Vagina (tissue), 2 donors: ENCODE measurements around the gene ATP5MG. TPM values are rescaled to one million over a fixed set of nuclear protein-coding genes. Genes with fewer than 3 reads are reported as not detected.
A peak's percentile ranks its signal among the peaks of the same experiment; 100 is the strongest.
"Not testable (repeated sequence)": the region's sequence is repeated elsewhere in the genome, so short reads cannot be mapped to it uniquely, and the experiment has no call there.

Experiments
- DNase-seq, 2 donors: peaks; one replicate each; pipeline ENCODE4 v3.0.0-alpha.2; 2017; ENCODE audit errors: extremely low spot score in 2 of 2
- H3K27ac ChIP-seq: fragments of 200-600 bp; sonication (generic); one replicate; pipeline ENCODE4 v1.5.1; 2019
- H3K27me3 ChIP-seq: fragments of 200-600 bp; sonication (generic); one replicate; pipeline ENCODE4 v1.5.1; 2019
- H3K36me3 ChIP-seq, 2 donors: fragments of 200-600 bp; sonication (generic); one replicate each; pipeline ENCODE4 v1.5.1; 2017 to 2019
- H3K4me1 ChIP-seq: fragments of 200-600 bp; sonication (generic); one replicate; pipeline ENCODE4 v1.5.1; 2019
- H3K4me3 ChIP-seq, 2 donors: fragments of 200-600 bp; sonication (generic); 1 replicate in 1 of 2; 2 replicates in 1 of 2; pipeline ENCODE4 v1.5.1; 2016 to 2019
- H3K9me3 ChIP-seq: fragments of 200-600 bp; sonication (generic); one replicate; pipeline ENCODE4 v1.5.1; 2019
- POLR2A ChIP-seq, 2 donors: fragments of 450-650 bp; IDR thresholded peaks; one replicate each; pipeline ENCODE4 v1.6.1; 2017; ENCODE audit warnings: antibody characterized with exemption in 2 of 2, mild to moderate bottlenecking in 2 of 2, moderate library complexity in 2 of 2
- POLR2AphosphoS5 ChIP-seq, 2 donors: sonication (generic); formaldehyde crosslinking; IDR thresholded peaks; one replicate each; pipeline ENCODE4 v1.9.0; 2017; ENCODE audit warnings: antibody characterized with exemption in 2 of 2, mild to moderate bottlenecking in 2 of 2, low read depth in 1 of 2; ENCODE audit not compliant: insufficient read depth in 1 of 2
- intact Hi-C: fragments of 100-400 bp; cut with DNase I; formaldehyde crosslinking; loops from one replicate; pipeline ENCODE4 v1.15.1; 2023
- total RNA-seq: library from RNA; depleted of rRNA; stranded (reverse); fragments of >200 nt; gene quantifications from one replicate; pipeline ENCODE4 v1.2.3, GENCODE V29; 2016
- TF ChIP-seq, protein P1 (sequence below), 3 experiments: fragments of 450-650 bp in 2 of 3; fragments of 200-600 bp in 1 of 3; sonication (generic) in 1 of 3; IDR thresholded peaks; one replicate each; pipeline ENCODE4 v1.5.1; 2017 to 2019; ENCODE audit warnings: antibody characterized with exemption in 3 of 3, mild to moderate bottlenecking in 2 of 3, moderate library complexity in 2 of 3

Gene ATP5MG
- total RNA-seq, 1 donor from 2014 or later: 169 TPM

DNA sequence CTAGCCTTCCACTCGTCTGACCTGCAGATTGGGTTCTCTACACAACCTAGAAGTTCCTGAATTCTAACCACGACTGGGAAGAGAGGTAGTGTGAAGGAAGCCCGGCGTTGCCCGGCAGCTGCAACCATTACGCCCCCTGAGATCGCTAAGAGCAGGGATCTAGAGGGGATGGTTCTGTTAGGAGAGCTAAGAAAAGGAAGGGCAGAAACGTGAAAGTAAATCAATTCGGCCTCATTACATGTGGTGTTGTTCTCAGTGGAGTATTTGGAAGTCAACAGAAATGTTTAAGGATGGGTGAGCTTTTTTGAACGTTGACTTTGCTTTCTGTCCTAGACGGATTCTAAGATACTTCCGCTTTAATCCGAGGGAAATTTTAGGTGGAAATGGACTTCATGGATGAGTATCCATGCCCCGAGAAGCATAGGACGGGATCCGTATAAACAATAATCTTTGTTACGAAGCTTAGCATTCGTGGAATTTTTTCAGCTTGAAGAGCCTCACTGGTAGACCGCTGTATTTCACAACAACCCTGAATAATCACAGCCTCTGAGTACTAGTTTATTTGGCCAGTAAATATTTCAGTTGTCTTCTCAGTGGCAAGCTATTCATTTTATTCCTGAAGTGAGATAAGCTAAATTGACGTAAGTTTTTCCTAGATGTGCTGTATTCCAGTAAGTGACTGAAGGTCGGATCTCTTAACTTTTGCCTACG, 629 bp downstream of the ATP5MG start:
- intact Hi-C loops: loop anchor here (5.0 kb wide), 1 partner anchor 85 kb away; no protein-coding TSS in a partner anchor
- peaks cover 50% of the 10 kb centered on the region for H3K4me1 ChIP-seq
- no peaks in the 10 kb centered on the region for H3K9me3 ChIP-seq
- DNase-seq: no peak
- H3K27me3 ChIP-seq: no peaks in the 10 kb centered on the region
- TF ChIP-seq, protein P1, sequence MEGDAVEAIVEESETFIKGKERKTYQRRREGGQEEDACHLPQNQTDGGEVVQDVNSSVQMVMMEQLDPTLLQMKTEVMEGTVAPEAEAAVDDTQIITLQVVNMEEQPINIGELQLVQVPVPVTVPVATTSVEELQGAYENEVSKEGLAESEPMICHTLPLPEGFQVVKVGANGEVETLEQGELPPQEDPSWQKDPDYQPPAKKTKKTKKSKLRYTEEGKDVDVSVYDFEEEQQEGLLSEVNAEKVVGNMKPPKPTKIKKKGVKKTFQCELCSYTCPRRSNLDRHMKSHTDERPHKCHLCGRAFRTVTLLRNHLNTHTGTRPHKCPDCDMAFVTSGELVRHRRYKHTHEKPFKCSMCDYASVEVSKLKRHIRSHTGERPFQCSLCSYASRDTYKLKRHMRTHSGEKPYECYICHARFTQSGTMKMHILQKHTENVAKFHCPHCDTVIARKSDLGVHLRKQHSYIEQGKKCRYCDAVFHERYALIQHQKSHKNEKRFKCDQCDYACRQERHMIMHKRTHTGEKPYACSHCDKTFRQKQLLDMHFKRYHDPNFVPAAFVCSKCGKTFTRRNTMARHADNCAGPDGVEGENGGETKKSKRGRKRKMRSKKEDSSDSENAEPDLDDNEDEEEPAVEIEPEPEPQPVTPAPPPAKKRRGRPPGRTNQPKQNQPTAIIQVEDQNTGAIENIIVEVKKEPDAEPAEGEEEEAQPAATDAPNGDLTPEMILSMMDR (IDR thresholded peaks at IDR 0.05): no peak
- TF ChIP-seq POLR2AphosphoS5 (IDR thresholded peaks at IDR 0.05; ENCODE audit: insufficient read depth in 1 of 2, low read depth in 1 of 2): no peak
- TF ChIP-seq POLR2A (IDR thresholded peaks at IDR 0.05): no peak
- H3K27ac ChIP-seq: peak overlapping the region; percentile 83
- peaks cover 0 to 4% of the 10 kb centered on the region in 2 donors for H3K36me3 ChIP-seq
- peak overlapping the region; percentile 67 to 100 for H3K4me3 ChIP-seq

DNA sequence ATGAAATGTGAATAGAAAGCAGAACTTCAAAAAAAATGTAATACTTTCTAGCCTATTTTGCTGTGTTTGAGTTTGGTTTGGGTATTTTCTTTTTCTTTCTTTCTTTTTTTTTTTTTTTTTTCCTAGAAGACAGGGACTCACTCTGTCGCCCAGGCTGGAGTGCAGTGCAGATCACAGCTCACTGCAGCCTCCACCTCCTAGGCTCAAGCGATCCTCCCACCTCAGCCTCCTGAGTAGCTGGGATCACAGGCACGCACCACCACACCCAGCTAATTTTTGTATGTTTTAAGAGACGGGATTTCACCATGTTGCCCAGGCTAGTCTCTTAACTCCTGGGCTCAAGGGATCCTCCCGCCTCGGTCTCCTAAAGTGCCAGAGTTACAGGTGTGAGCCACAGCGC, 1.2 kb downstream of the ATP5MG start:
- peaks cover 50% of the 10 kb centered on the region for H3K4me1 ChIP-seq
- H3K9me3 ChIP-seq, DNase-seq, H3K36me3 ChIP-seq, H3K27me3 ChIP-seq: not testable (repeated sequence)
- peak overlapping the region; percentile 67 to 100 for H3K4me3 ChIP-seq
- intact Hi-C loops: loop anchor here (5.0 kb wide), 1 partner anchor 85 kb away; no protein-coding TSS in a partner anchor
- H3K27ac ChIP-seq: peak overlapping the region; percentile 83

DNA sequence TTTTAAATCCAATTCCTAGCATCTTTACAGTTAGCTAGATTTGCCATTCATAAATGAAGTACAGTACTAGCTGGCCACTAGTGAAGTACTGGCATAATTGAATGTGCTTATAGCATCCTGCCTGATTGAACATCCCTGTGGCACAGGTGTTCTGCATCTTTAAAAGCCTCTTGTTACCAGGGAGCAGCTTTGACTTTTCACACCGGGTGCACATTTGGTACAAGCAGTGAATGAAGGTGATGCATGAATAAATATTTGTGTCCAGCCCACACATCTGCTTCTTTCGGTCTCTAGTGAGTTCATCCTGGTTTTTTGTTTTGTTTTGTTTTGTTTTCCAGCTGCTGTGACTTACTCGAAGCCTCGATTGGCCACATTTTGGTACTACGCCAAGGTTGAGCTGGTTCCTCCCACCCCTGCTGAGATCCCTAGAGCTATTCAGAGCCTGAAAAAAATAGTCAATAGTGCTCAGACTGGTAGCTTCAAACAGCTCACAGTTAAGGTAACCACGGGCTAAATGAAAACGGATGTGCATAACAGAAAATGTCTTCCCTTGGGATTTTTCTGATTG, 5.3 kb downstream of the ATP5MG start:
- Histone ChIP-seq H3K36me3 (peaks cover 0 to 20% of the 10 kb centered on the region in 2 donors), H3K4me3 (no peak overlapping the region), H3K4me1 (peaks cover 43% of the 10 kb centered on the region), H3K27me3 (no peaks in the 10 kb centered on the region), H3K27ac (no peak overlapping the region), H3K9me3 (no peaks in the 10 kb centered on the region)
- DNase-seq: no peak
- TF ChIP-seq, protein P1 (IDR thresholded peaks at IDR 0.05): no peak
- TF ChIP-seq POLR2A (IDR thresholded peaks at IDR 0.05) (no peak), POLR2AphosphoS5 (IDR thresholded peaks at IDR 0.05; ENCODE audit: insufficient read depth in 1 of 2, low read depth in 1 of 2) (no peak)
- intact Hi-C loops: no loop called here

DNA sequence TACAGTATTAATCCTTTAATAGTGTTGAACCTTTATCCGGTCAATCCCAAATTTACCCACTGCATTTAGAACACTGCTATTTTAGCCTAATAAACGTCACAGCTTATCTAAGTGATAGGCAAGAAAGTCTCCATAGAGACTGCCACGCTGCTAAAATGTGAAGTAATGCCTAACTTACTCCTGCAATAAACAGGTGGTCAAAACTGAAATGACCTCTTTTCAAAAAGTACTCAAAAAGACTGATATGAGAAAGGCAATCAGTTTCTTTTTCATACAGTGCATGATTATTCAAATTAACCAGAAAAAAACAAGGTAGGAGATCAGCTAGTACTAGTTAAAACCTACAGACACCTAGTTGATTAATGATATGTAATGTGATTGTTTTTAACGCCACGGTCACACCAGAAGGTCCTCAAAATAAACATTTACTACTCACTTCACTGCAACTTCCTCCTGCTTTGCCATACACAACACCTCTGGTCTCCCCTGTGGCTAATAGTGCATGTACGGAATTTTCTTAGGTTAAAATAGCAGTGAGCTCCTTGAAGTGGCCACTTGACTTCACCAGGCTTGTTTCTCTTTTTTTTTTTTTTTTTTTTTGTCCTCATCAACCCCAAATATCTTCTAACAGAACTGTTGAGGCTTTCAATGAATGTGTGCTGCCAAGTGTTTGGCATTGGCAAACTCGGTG, 8.8 kb downstream of the ATP5MG start:
- intact Hi-C loops: no loop called here
- Histone ChIP-seq H3K27ac (no peak overlapping the region), H3K4me3 (no peak overlapping the region), H3K4me1 (peaks cover 13% of the 10 kb centered on the region), H3K36me3 (peaks cover 0 to 20% of the 10 kb centered on the region in 2 donors), H3K9me3 (no peaks in the 10 kb centered on the region), H3K27me3 (no peaks in the 10 kb centered on the region)
- no peak for TF ChIP-seq POLR2AphosphoS5 (IDR thresholded peaks at IDR 0.05; ENCODE audit: insufficient read depth in 1 of 2, low read depth in 1 of 2)
- TF ChIP-seq, protein P1 (IDR thresholded peaks at IDR 0.05): no peak
- TF ChIP-seq POLR2A (IDR thresholded peaks at IDR 0.05): no peak
- no peak for DNase-seq

DNA sequence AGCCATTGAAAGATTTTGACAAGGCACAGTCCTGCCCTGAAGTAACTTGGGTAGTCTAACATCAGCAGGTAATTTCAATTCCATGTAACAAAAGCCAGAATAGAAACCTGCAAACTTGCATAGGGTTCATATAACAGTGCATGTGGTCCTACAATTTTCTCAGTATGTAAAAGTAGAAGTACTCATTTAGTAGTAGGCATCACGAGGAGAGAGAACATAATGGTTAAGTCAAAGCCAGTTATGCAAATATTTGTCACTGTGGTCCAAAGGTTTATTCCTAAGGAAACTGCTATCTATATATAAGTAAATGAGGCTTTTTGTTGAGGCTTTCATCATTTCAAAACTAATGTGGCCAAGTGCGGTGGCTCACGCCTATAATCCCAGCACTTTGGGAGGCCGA, 10.1 kb downstream of the ATP5MG start:
- H3K4me3 ChIP-seq: no peak overlapping the region
- DNase-seq: no peak
- intact Hi-C loops: no loop called here
- no peak overlapping the region for H3K27ac ChIP-seq
- H3K4me1 ChIP-seq: no peaks in the 10 kb centered on the region
- H3K9me3 ChIP-seq: no peaks in the 10 kb centered on the region
- TF ChIP-seq, protein P1 (IDR thresholded peaks at IDR 0.05): no peak
- TF ChIP-seq POLR2A (IDR thresholded peaks at IDR 0.05) (no peak), POLR2AphosphoS5 (IDR thresholded peaks at IDR 0.05; ENCODE audit: insufficient read depth in 1 of 2, low read depth in 1 of 2) (no peak)
- no peaks in the 10 kb centered on the region for H3K27me3 ChIP-seq
- H3K36me3 ChIP-seq: peaks cover 0 to 20% of the 10 kb centered on the region in 2 donors
